Tibial artery (tissue), 4 donors: ENCODE results near the gene SEC24B.
A peak's percentile ranks its signal among the peaks of the same experiment; 100 is the strongest.
"Not testable (repeated sequence)": the region's sequence is repeated elsewhere in the genome, so short reads cannot be mapped to it uniquely, and the experiment has no call there.

ENCODE experiments used
- DNase-seq, 2 donors: peaks; one replicate each; pipeline ENCODE4 v3.0.0-alpha.2; 2019
- H3K27ac ChIP-seq, 2 donors: fragments of 200-600 bp; sonication (generic) in 1 of 2; 1 replicate in 1 of 2; 2 replicates in 1 of 2; pipeline ENCODE4 v1.5.1; 2018 to 2019; ENCODE audit warnings: mild to moderate bottlenecking in 1 of 2
- H3K27me3 ChIP-seq, 2 donors: fragments of 200-600 bp; sonication (generic) in 1 of 2; one replicate each; pipeline versions ENCODE4 v1.5.1 to v1.6.0; 2016 to 2019
- H3K36me3 ChIP-seq, 3 donors: fragments of 200-600 bp; sonication (generic) in 2 of 3; one replicate each; pipeline ENCODE4 v1.5.1; 2016 to 2019; ENCODE audit warnings: mild to moderate bottlenecking in 2 of 3
- H3K4me1 ChIP-seq, 4 donors: fragments of 200-600 bp; sonication (generic) in 2 of 4; 1 replicate in 3 of 4; 2 replicates in 1 of 4; pipeline ENCODE4 v1.5.1; 2016 to 2019
- H3K4me3 ChIP-seq, 2 donors: fragments of 200-600 bp; sonication (generic) in 1 of 2; 1 replicate in 1 of 2; 2 replicates in 1 of 2; pipeline ENCODE4 v1.5.1; 2018 to 2019; ENCODE audit warnings: mild to moderate bottlenecking in 2 of 2
- H3K9me3 ChIP-seq, 3 donors: fragments of 200-600 bp; sonication (generic) in 1 of 3; one replicate each; pipeline ENCODE4 v1.5.1; 2016 to 2019
- intact Hi-C: fragments of 100-400 bp; cut with DNase I; formaldehyde crosslinking; loops from one replicate; pipeline ENCODE4 v1.15.0; 2023; ENCODE audit warnings: low total_unique reads
- TF ChIP-seq, protein P1 (sequence below), 2 experiments: fragments of 200-600 bp in 1 of 2; fragments of 450-650 bp in 1 of 2; IDR thresholded peaks; one replicate each; pipeline ENCODE4 v1.5.1; 2017 to 2019; ENCODE audit warnings: antibody characterized with exemption in 2 of 2, mild to moderate bottlenecking in 1 of 2, moderate library complexity in 1 of 2

The SEC24B gene

DNA sequence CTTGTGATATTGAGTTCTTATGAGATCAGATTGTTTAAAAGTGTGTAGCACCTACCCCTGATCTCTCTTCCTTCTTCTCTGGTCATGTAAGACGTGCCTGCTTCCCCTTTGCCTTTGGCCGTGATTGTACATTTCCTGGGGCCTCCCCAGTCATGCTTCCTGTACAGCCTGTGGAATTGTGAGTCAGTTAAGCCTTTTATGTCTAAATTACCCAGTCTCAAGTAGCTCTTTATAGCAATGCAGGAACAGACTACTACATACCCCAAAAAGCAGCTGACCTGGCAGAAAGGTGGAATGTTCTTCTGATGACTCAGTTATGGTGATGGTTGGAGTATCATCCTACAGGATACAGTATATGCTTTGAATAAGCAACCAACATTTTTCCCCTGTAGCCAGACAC lies 115.0 kb downstream of the SEC24B start:
- Histone ChIP-seq H3K4me1 (no peaks in the 10 kb centered on the region), H3K4me3 (no peak overlapping the region), H3K27me3 (no peaks in the 10 kb centered on the region), H3K9me3 (no peaks in the 10 kb centered on the region), H3K27ac (no peak overlapping the region), H3K36me3 (peaks cover 0 to 25% (median 9%) of the 10 kb centered on the region in 3 donors)
- peak in 1 of 2 donors; percentile 31 for DNase-seq
- intact Hi-C loops = no loop called here
- TF ChIP-seq, protein P1, sequence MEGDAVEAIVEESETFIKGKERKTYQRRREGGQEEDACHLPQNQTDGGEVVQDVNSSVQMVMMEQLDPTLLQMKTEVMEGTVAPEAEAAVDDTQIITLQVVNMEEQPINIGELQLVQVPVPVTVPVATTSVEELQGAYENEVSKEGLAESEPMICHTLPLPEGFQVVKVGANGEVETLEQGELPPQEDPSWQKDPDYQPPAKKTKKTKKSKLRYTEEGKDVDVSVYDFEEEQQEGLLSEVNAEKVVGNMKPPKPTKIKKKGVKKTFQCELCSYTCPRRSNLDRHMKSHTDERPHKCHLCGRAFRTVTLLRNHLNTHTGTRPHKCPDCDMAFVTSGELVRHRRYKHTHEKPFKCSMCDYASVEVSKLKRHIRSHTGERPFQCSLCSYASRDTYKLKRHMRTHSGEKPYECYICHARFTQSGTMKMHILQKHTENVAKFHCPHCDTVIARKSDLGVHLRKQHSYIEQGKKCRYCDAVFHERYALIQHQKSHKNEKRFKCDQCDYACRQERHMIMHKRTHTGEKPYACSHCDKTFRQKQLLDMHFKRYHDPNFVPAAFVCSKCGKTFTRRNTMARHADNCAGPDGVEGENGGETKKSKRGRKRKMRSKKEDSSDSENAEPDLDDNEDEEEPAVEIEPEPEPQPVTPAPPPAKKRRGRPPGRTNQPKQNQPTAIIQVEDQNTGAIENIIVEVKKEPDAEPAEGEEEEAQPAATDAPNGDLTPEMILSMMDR (IDR thresholded peaks at IDR 0.05) = no peak

DNA sequence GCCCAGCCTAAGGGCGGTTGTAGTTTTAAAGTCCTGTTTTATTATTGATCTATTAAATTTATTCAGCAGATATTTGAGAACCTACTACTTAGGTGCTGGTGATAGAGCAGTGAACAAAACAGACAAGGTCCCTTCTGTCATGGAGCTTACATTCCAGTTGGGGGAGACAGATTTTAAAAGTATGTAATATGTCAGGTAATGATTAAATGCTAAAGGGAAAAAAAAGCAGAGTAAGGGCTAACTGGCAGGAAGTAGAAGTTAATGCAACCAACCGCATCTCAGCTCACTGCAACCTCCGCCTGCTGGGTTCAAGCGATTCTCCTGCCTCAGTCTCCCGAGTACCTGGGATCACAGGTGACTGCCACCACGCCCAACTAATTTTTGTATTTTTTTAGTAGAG lies 118.6 kb downstream of the SEC24B start:
- peaks cover 0 to 16% (median 0%) of the 10 kb centered on the region in 3 donors for H3K36me3 ChIP-seq
- no peaks in the 10 kb centered on the region for H3K9me3 ChIP-seq
- H3K27me3 ChIP-seq = no peaks in the 10 kb centered on the region
- TF ChIP-seq, protein P1 (IDR thresholded peaks at IDR 0.05) = no peak
- H3K4me3 ChIP-seq = no peak overlapping the region
- DNase-seq = no peak
- no peak overlapping the region for H3K27ac ChIP-seq
- intact Hi-C loops = no loop called here
- H3K4me1 ChIP-seq = no peaks in the 10 kb centered on the region

DNA sequence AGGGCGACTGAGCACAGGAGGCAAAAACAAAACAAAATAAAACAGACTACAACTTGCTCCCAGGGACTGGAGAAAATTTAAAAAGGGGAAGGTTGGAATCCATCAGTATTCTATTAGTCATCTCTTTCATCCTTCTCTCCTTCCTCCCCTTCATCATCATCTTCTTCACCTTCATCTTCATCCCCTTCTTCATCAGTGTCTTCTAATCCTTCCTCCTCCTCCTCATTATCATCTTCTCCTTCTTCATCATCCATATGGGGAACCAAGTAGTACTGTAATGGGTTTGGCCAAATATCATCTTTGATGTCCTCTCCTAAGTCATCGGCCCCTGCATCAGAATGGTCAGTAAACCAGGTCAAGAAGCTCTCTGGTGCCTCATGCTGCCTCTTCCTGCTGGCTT lies 119.5 kb downstream of the SEC24B start:
- TF ChIP-seq, protein P1 (IDR thresholded peaks at IDR 0.05) = no peak
- DNase-seq = no peak
- Histone ChIP-seq H3K9me3 (no peaks in the 10 kb centered on the region), H3K4me3 (no peak overlapping the region), H3K4me1 (no peaks in the 10 kb centered on the region), H3K27me3 (no peaks in the 10 kb centered on the region), H3K27ac (no peak overlapping the region), H3K36me3 (peaks cover 0 to 12% (median 0%) of the 10 kb centered on the region in 3 donors)
- intact Hi-C loops = no loop called here

DNA sequence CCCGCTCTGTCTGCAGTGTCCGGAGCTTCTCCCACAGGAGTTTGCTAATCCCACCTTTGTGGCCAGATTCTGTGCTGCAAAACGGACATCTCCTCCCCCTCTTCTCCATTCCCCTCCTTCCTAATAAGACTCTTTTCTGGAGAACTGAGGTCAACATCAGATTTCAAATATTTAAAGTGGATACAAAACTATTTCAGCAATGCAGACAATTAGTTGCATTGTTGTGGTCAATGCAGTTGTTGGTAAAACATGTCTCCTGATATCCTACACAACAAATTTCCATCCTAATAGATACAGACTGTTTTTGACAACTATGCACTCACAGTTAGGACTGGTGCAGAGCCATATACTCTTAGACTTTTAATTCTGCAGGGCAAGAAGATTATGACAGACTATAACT lies 121.4 kb downstream of the SEC24B start:
- H3K27ac ChIP-seq = no peak overlapping the region
- H3K9me3 ChIP-seq = no peaks in the 10 kb centered on the region
- H3K36me3 ChIP-seq = peaks cover 0 to 4% (median 0%) of the 10 kb centered on the region in 3 donors
- H3K27me3 ChIP-seq = no peaks in the 10 kb centered on the region
- no peak overlapping the region for H3K4me3 ChIP-seq
- intact Hi-C loops = no loop called here
- DNase-seq = no peak
- TF ChIP-seq, protein P1 (IDR thresholded peaks at IDR 0.05) = no peak
- H3K4me1 ChIP-seq = peaks cover 0 to 4% (median 2%) of the 10 kb centered on the region in 4 donors

DNA sequence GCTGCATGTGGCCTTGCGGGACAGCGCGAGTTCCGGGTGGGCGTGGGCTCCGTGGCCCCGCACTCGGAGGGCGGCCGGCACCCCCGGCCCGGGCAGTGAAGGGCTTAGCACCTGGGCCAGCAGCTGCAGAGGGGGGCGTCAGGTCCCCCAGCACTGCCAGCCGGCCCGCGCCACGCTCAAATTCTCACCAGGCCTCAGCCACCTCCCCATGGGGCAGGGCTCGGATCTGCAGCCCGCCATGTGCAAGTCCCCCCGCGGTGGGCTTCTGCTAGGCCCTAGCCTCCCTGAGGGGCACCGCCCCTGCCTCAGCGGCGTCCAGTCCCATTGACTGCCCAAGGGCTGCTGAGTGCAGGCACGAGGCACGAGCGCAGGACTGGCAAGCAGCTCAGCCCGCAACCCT lies 123.8 kb downstream of the SEC24B start:
- Histone ChIP-seq H3K4me3 (no peak overlapping the region), H3K36me3 (no peaks in the 10 kb centered on the region), H3K27me3 (no peaks in the 10 kb centered on the region), H3K4me1 (peaks cover 0 to 13% (median 9%) of the 10 kb centered on the region in 4 donors), H3K27ac (no peak overlapping the region), H3K9me3 (no peaks in the 10 kb centered on the region)
- intact Hi-C loops = no loop called here
- no peak for DNase-seq
- TF ChIP-seq, protein P1 (IDR thresholded peaks at IDR 0.05) = no peak

DNA sequence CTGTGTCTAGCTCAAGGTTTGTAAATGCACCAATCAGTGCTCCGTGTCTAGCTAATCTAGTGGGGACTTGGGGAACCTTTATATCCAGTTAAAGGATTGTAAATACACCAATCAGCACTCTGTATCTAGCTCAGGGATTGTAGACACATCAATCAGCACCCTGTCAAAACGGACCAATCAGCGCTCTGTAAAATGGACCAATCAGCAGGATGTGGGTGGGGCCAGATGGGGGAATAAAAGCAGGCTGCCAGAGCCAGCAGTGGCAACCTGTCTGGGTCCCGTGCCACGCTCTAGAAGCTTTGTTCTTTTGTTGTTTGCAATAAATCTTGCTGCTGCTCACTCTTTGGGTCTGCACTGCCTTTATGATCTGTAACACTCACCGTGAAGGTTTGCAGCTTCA lies 124.5 kb downstream of the SEC24B start:
- H3K27me3 ChIP-seq, H3K36me3 ChIP-seq, H3K4me3 ChIP-seq, H3K9me3 ChIP-seq, DNase-seq, intact Hi-C loops, H3K27ac ChIP-seq: not testable (repeated sequence)
- H3K4me1 ChIP-seq = peaks cover 0 to 13% (median 9%) of the 10 kb centered on the region in 4 donors
